MM.1S (cell line): ENCODE measurements around the gene TANC1.

Experiments used
- DNase-seq: peaks from one replicate; pipeline ENCODE4 v3.0.0-alpha.2; 2015
- H2AFZ ChIP-seq: fragments of 300-600 bp; sonication (generic); 2 replicates; pipeline ENCODE4 v1.6.0; 2016; ENCODE audit warnings: antibody characterized with exemption, low read length
- H3F3A ChIP-seq: fragments of 300-600 bp; sonication (generic); 2 replicates; pipeline ENCODE4 v1.6.1; 2016; ENCODE audit warnings: mild to moderate bottlenecking, antibody characterized with exemption, low read length, moderate library complexity, mixed read lengths; ENCODE audit not compliant: insufficient read depth
- H3K27ac ChIP-seq: fragments of 300-600 bp; sonication (generic); 2 replicates; pipeline ENCODE4 v1.5.1; 2016; ENCODE audit warnings: mild to moderate bottlenecking, low read length
- H3K27me3 ChIP-seq: fragments of 300-600 bp; sonication (generic); replicated peaks from 2 replicates; pipeline ENCODE4 v1.6.0; 2016; ENCODE audit warnings: low read length; ENCODE audit not compliant: insufficient read depth
- H3K36me3 ChIP-seq: fragments of 300-600 bp; sonication (generic); replicated peaks from 2 replicates; pipeline ENCODE4 v1.6.1; 2016; ENCODE audit warnings: mild to moderate bottlenecking, low read length, mixed read lengths; ENCODE audit not compliant: insufficient read depth
- H3K4me1 ChIP-seq: fragments of 300-600 bp; sonication (generic); 2 replicates; pipeline ENCODE4 v1.6.1; 2016; ENCODE audit warnings: low read length, mixed read lengths
- H3K4me2 ChIP-seq: fragments of 300-600 bp; sonication (generic); 2 replicates; pipeline ENCODE4 v1.6.0; 2016; ENCODE audit warnings: low read depth, low read length
- H3K4me3 ChIP-seq: fragments of 300-600 bp; sonication (generic); 2 replicates; pipeline ENCODE4 v1.5.1; 2016; ENCODE audit warnings: low read length, mixed read lengths
- H3K79me2 ChIP-seq: fragments of 300-600 bp; sonication (generic); 2 replicates; pipeline ENCODE4 v1.6.1; 2016; ENCODE audit warnings: mixed run types, low read length, mixed read lengths
- H3K9ac ChIP-seq: fragments of 300-600 bp; sonication (generic); 2 replicates; pipeline ENCODE4 v1.6.1; 2016; ENCODE audit warnings: low read length, mixed read lengths
- H3K9me2 ChIP-seq: fragments of 300-600 bp; sonication (generic); replicated peaks from 2 replicates; pipeline ENCODE4 v1.6.1; 2016; ENCODE audit warnings: mild to moderate bottlenecking, low read length, mixed read lengths; ENCODE audit not compliant: insufficient read depth
- H3K9me3 ChIP-seq: fragments of 300-600 bp; sonication (generic); replicated peaks from 2 replicates; pipeline ENCODE4 v1.6.1; 2016; ENCODE audit warnings: mild to moderate bottlenecking, low read length, mixed read lengths; ENCODE audit not compliant: insufficient read depth
- H4K20me1 ChIP-seq: fragments of 300-600 bp; sonication (generic); 2 replicates; pipeline ENCODE4 v1.6.1; 2016; ENCODE audit warnings: mild to moderate bottlenecking, low read length, moderate library complexity, mixed read lengths; ENCODE audit not compliant: insufficient read depth
- CTCF ChIP-seq: fragments of 300-600 bp; sonication (generic); IDR thresholded peaks from 2 replicates; pipeline ENCODE4 v1.5.1; 2016; ENCODE audit warnings: antibody characterized with exemption, low read length, mixed read lengths
- EZH2 ChIP-seq: fragments of 300-600 bp; sonication (generic); optimal IDR thresholded peaks from 2 replicates; pipeline ENCODE3; 2017; ENCODE audit warnings: low read depth, mild to moderate bottlenecking, antibody characterized with exemption, low read length, mixed read lengths
- EZH2phosphoT487 ChIP-seq: fragments of 300-600 bp; sonication (generic); IDR thresholded peaks from 2 replicates; pipeline ENCODE4 v1.6.1; 2018; ENCODE audit warnings: antibody characterized with exemption, low read length

TANC1 gene

GRCh38 chr2:159195697-159196096, 227.3 kb downstream of the TANC1 start:
- Histone ChIP-seq H3K4me3 (no peak overlapping the region), H3K9me3 (no peaks in the 10 kb centered on the region), H3K4me1 (no peaks in the 10 kb centered on the region), H3K9ac (no peak overlapping the region), H3K27me3 (no peaks in the 10 kb centered on the region), H3K9me2 (no peaks in the 10 kb centered on the region), H4K20me1 (no peaks in the 10 kb centered on the region), H3F3A (no peaks in the 10 kb centered on the region), H2AFZ (no peak overlapping the region), H3K79me2 (no peaks in the 10 kb centered on the region), H3K27ac (no peak overlapping the region), H3K36me3 (no peaks in the 10 kb centered on the region), H3K4me2 (no peak overlapping the region)
- no peak for TF ChIP-seq CTCF
- no peak for DNase-seq

- Histone ChIP-seq H4K20me1 (no peaks in the 10 kb centered on the region), H3K9me2 (no peaks in the 10 kb centered on the region), H3K9me3 (no peaks in the 10 kb centered on the region), H3K27ac (no peak overlapping the region), H3K4me3 (no peak overlapping the region), H3K36me3 (no peaks in the 10 kb centered on the region), H3K79me2 (no peaks in the 10 kb centered on the region), H3K9ac (no peak overlapping the region), H3F3A (no peaks in the 10 kb centered on the region), H2AFZ (no peak overlapping the region), H3K4me1 (peaks cover 5% of the 10 kb centered on the region), H3K27me3 (no peaks in the 10 kb centered on the region), H3K4me2 (no peak overlapping the region)
- no peak for DNase-seq
- TF ChIP-seq EZH2: no peak
Observed at GRCh38 chr2:159196393-159196925, 228.0 kb downstream of the TANC1 start.

- Histone ChIP-seq H3K9ac (no peak overlapping the region), H4K20me1 (no peaks in the 10 kb centered on the region), H2AFZ (no peak overlapping the region), H3K9me2 (no peaks in the 10 kb centered on the region), H3K9me3 (no peaks in the 10 kb centered on the region), H3K4me2 (no peak overlapping the region), H3K27me3 (no peaks in the 10 kb centered on the region), H3K79me2 (no peaks in the 10 kb centered on the region), H3K27ac (no peak overlapping the region), H3F3A (no peaks in the 10 kb centered on the region), H3K4me1 (peaks cover 11% of the 10 kb centered on the region), H3K4me3 (no peak overlapping the region), H3K36me3 (no peaks in the 10 kb centered on the region)
- no peak for TF ChIP-seq EZH2phosphoT487
- no peak for TF ChIP-seq EZH2
- no peak for TF ChIP-seq CTCF
- DNase-seq: no peak
Observed at GRCh38 chr2:159199236-159199635, 230.8 kb downstream of the TANC1 start.

GRCh38 chr2:159199761-159200465, 231.5 kb downstream of the TANC1 start:
- no peak overlapping the region for H3K9ac ChIP-seq
- peaks cover 11% of the 10 kb centered on the region for H3K4me1 ChIP-seq
- H3K36me3 ChIP-seq: no peaks in the 10 kb centered on the region
- no peak overlapping the region for H3K4me3 ChIP-seq
- H4K20me1 ChIP-seq: no peaks in the 10 kb centered on the region
- no peaks in the 10 kb centered on the region for H3K79me2 ChIP-seq
- no peaks in the 10 kb centered on the region for H3K9me3 ChIP-seq
- TF ChIP-seq CTCF (no peak), EZH2 (no peak), EZH2phosphoT487 (no peak)
- H3K9me2 ChIP-seq: no peaks in the 10 kb centered on the region
- no peaks in the 10 kb centered on the region for H3F3A ChIP-seq
- no peak overlapping the region for H3K4me2 ChIP-seq
- H2AFZ ChIP-seq: no peak overlapping the region
- no peak overlapping the region for H3K27ac ChIP-seq
- DNase-seq: no peak
- no peaks in the 10 kb centered on the region for H3K27me3 ChIP-seq
